HFFc6 (cell line): ENCODE data around the gene ZFP28. TPM values are rescaled to one million over a fixed set of nuclear protein-coding genes. Genes with fewer than 3 reads are reported as not detected.

Experiments used
- DNase-seq: peaks from one replicate; pipeline ENCODE4 v3.0.0-alpha.2; 2018
- H3K27ac Mint-ChIP-seq: 2 replicates; pipeline ENCODE4 v1.8.0; 2020; ENCODE audit warnings: mild to moderate bottlenecking, mixed read lengths
- H3K27me3 Mint-ChIP-seq: 2 replicates; pipeline ENCODE4 v1.8.0; 2021; ENCODE audit warnings: mild to moderate bottlenecking, moderate library complexity, mixed read lengths; ENCODE audit not compliant: insufficient read depth
- H3K36me3 Mint-ChIP-seq: 2 replicates; pipeline ENCODE4 v1.8.0; 2021; ENCODE audit warnings: low read depth, mixed read lengths
- H3K4me1 Mint-ChIP-seq: 2 replicates; pipeline ENCODE4 v1.8.0; 2020; ENCODE audit warnings: low read depth, mixed read lengths
- H3K4me3 Mint-ChIP-seq: 2 replicates; pipeline ENCODE4 v1.8.0; 2020; ENCODE audit warnings: mild to moderate bottlenecking, moderate library complexity, mixed read lengths
- H3K9me3 Mint-ChIP-seq: 2 replicates; pipeline ENCODE4 v1.8.0; 2020; ENCODE audit warnings: mild to moderate bottlenecking, mixed read lengths
- CTCF ChIP-seq: fragments of 200-600 bp; sonication (generic); IDR thresholded peaks from 2 replicates; pipeline ENCODE4 v1.5.0; 2021; ENCODE audit warnings: antibody characterized with exemption, mild to moderate bottlenecking
- total RNA-seq, 6 experiments: library from RNA; stranded (reverse); fragmentation: NEBNext Ultra II Directional; extraction: Animal tissue kit (Norgen Biotek cat#: 25700); gene quantifications; 2 replicates in 1 of 6; 3 replicates in 5 of 6; pipeline ENCODE4 v1.2.3, GENCODE V29; 2021

ZFP28 gene
- total RNA-seq, 6 experiments from 2014 or later = 3.8 to 5.8 (median 5.0) TPM

- no peak for TF ChIP-seq CTCF
- Mint-ChIP-seq H3K4me1 (peaks cover 13% of the 10 kb centered on the region), H3K27me3 (peaks cover 3% of the 10 kb centered on the region; the same call in 1 of the 2 replicates), H3K36me3 (peaks cover 45% of the 10 kb centered on the region), H3K4me3 (no peak overlapping the region), H3K27ac (no peak overlapping the region), H3K9me3 (peaks cover 43% of the 10 kb centered on the region)
- no peak for DNase-seq
These were observed 57.9 kb downstream of the ZFP28 start for GRCh38 chr19:56596676-56597075.

DNA sequence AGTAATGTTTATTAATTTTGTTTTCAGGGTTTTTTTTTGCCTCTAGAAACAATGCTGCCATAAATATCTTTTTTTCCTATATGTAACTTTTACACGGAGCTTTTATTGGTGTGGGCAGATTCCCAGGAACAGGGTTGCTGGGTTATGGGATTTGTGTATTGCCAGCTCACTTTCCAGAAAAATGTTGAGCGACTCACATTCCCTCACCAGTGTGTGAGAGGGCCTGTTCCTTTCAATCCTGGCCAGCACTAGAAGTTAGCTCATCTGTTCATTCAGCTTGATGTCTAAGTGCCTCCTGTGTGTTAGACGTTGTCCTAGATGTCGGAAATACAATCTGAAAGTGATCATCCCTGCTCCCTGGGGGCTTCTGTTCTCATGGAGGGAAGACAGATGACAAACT, 58.9 kb downstream of the ZFP28 start:
- Mint-ChIP-seq H3K4me3 (no peak overlapping the region), H3K4me1 (peaks cover 13% of the 10 kb centered on the region), H3K27me3 (peaks cover 3% of the 10 kb centered on the region; the same call in 1 of the 2 replicates), H3K36me3 (peaks cover 55% of the 10 kb centered on the region), H3K27ac (no peak overlapping the region), H3K9me3 (peaks cover 50% of the 10 kb centered on the region)
- no peak for TF ChIP-seq CTCF
- peak; percentile 29 for DNase-seq

DNA sequence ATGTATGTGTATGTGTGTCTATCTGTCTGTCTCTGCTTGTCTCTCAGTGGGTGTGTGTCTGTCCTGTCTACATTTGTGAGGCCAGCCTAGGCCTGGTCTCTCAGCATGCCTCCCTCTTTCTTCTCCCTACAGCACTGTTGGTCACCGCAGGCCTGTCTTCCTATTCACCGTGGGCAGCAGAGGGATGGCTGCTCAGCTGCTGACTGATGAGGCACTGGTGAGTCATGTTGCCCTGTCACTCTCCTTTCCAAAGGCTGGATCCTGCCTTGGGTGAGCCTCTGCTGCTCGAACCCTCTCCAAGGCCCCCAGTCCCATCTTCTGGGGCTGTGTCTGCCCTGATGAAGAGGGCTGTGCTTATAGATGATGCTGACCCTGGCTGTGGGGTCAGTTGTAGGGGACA, 62.6 kb downstream of the ZFP28 start:
- no peak for DNase-seq
- H3K27ac Mint-ChIP-seq = no peak overlapping the region

GRCh38 chr19:56603829-56604228, 65.1 kb downstream of the ZFP28 start:
- no peak for DNase-seq
- Mint-ChIP-seq H3K27ac (no peak overlapping the region), H3K4me3 (no peak overlapping the region), H3K36me3 (peaks cover 78% of the 10 kb centered on the region), H3K4me1 (no peaks in the 10 kb centered on the region), H3K27me3 (no peaks in the 10 kb centered on the region), H3K9me3 (peaks cover 81% of the 10 kb centered on the region)
- TF ChIP-seq CTCF = no peak

More for the DNA sequence above, 62.6 kb downstream of the ZFP28 start:
- Mint-ChIP-seq H3K27me3 (no peaks in the 10 kb centered on the region), H3K4me1 (peaks cover 2% of the 10 kb centered on the region), H3K36me3 (peaks cover 77% of the 10 kb centered on the region), H3K4me3 (no peak overlapping the region), H3K9me3 (peaks cover 75% of the 10 kb centered on the region)
- no peak for TF ChIP-seq CTCF

Other genes starting within 250 kb of the ZFP28 start
- 1 to 10 TPM; 5.0 to 6.8 (median 5.8) TPM for gene ZSCAN5A, start 224.1 kb upstream of the ZFP28 start, total RNA-seq
- 1 to 10 TPM in 3 of 6 experiments, under 1 TPM in 3; 0.37 to 1.2 (median 0.81) TPM for gene ZNF582, start 145.4 kb upstream of the ZFP28 start, total RNA-seq
- 1 to 10 TPM; 3.5 to 5.3 (median 4.5) TPM for gene ZNF583, start 134.6 kb upstream of the ZFP28 start, total RNA-seq
- 1 to 10 TPM in 2 of 6 experiments, under 1 TPM in 4; 0.13 to 2.2 (median 0.49) TPM for gene ZNF667, start 61.6 kb upstream of the ZFP28 start, total RNA-seq
- gene ZNF471, start 31.1 kb upstream of the ZFP28 start, total RNA-seq = 1 to 10 TPM; 2.0 to 2.8 (median 2.3) TPM
- 1 to 10 TPM; 2.2 to 3.1 (median 2.6) TPM for gene ZNF470, start 28.5 kb downstream of the ZFP28 start, total RNA-seq
- gene ZNF71, start 56.4 kb downstream of the ZFP28 start, total RNA-seq = 1 to 10 TPM; 5.1 to 5.9 (median 5.6) TPM
- gene SMIM17, start 104.2 kb downstream of the ZFP28 start, total RNA-seq = under 1 TPM in 2 of 6 experiments, not detected in 4; 0.21 TPM
- gene ZNF835, start 132.8 kb downstream of the ZFP28 start, total RNA-seq = not detected